DMS153 treated with DMSO at 0.1 percent for 48 hours (cell line): ENCODE measurements around the gene PXT1.

Experiments used
- DNase-seq: peaks from one replicate; lab custom pipeline; 2025; ENCODE audit not compliant: unreplicated experiment; lab: John Stamatoyannopoulos, UW

Gene PXT1

GRCh38 chr6:36392621-36393020 lies 50.0 kb downstream of the PXT1 start:
- no peak for DNase-seq

DNA sequence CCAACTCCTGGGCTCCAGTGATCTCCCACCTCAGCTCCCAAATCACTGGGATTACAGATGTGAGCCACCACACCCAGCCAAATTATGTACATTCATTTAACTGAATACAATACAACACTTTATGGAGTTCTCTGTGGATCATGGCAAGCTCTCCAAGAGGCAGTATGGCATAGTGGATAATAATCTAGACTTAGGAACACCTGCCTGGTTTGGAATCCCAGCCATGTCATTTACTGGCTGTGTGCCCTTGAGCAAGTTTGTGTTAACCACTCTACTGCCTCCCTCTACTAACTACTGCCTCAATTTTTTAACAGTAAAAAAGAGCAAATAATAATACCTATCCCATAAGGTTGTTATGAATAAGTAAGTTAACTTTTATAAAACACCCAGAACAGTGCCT lies 53.3 kb downstream of the PXT1 start:
- DNase-seq, result no peak

GRCh38 chr6:36387440-36388303 lies 55.0 kb downstream of the PXT1 start, which contains the start of gene ETV7:
TSS of gene ETV7 (minus strand) at chr6:36387669. CDS start at chr6:36387541, 128 bp downstream.
- no peak for DNase-seq

DNA sequence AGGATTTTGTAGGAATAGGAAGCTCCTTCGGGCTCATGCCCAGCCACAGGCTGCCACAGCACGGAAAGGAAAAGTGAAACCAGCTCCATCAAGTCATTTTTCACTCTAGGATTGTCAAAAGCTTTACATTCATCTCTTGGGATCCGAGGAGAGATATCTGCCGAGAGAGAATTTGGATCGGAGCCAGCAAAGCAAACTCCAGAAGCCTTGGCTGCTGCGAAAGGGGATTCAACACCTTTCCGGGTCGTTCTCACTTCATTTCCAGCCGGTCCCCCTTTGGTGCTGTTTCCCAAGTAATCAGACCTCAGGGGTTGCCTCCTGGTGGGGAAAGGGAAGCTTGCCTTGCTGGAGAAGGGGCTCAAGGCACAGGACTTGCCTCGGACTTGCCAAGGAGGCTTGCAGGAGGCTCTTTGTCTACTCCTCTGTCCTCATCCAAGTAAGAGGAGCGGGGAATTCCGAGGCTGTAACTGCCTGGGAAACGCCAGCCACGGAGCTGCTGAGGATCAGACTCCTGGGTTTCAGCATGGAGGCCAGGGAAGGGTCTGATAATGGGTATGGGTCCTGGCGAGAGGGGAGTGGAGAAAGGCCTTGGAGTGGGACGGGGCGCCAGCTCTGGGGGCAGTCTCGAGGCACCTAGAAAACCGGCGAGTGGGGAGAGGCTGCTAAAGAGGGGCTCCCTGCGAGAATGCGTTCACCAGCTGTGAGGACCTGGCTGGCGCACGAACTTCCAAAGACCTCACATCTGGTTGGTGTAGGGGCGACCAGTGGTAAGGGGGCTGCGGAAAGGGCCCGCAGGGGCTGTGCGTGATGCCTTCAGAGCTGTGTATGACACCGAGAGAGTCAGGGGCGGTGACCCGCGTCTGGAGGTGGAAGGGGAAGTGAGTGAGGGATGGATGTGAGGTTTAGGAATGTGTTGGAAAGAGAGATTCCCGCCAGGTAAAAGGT lies 55.9 kb downstream of the PXT1 start:
- DNase-seq, result no peak

- DNase-seq, result no peak
These were observed 58.6 kb downstream of the PXT1 start for GRCh38 chr6:36384095-36384494.

DNA sequence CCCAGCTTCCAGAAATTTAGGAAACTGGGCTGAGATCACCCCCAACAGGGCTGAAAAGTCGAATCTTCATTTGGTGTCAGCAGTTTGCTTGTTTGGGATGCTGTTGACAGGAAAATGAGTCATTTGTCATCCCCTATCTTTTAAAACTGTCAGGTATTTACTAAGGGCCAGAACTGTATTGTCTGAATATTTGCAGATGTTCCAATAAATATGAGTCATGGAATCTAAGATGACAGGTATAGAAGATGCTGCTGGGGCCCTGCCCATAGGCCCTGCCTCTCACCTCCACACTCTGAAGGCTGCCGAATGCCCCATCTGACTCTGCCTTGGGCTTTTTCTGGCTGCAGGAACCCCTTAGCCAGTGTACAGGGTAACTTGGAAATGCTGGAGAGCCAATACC lies 59.0 kb downstream of the PXT1 start:
- no peak for DNase-seq

GRCh38 chr6:36382976-36383375 lies 59.7 kb downstream of the PXT1 start:
- DNase-seq, result no peak

GRCh38 chr6:36381502-36382389 lies 60.9 kb downstream of the PXT1 start:
- DNase-seq, result no peak

DNA sequence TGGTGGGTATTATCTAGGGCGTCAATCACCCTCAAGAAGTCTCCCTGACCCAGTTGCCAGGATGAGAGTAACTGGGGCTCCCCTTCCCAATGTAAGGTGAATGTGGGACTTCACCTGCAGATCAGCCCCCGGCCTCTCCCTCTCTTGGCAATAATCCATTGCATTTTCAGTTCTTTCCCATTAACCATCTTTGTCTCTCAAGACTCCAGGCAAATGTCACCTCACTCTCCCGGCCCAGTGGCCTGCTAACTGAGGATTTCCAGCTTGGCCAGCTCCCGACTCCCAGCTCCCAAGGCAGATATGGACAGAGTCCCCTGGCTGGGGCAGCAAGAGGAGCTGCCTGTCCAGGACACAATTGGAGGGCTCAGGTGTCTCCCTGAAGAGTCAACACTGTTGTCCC lies 62.5 kb downstream of the PXT1 start:
- DNase-seq, result no peak

DNA sequence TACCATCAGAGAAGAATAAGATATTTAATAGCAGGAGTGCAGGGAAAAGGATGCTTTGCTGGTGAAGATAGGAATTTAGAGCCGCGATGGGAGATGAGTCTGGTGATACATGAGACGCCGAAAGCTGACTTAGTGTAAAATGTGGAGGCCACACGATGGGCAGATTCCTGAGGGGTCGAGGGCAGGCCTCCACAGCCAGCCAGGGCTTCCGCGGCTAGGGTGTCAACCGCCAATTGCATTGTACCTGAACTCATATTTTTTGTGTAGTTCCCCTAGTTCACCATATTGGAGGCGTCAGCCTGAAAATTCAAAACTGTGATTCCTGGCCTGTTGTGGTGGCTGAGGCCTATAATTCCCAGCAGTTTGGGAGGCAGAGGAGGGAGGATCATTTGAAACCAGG lies 63.7 kb downstream of the PXT1 start:
- no peak for DNase-seq

DNA sequence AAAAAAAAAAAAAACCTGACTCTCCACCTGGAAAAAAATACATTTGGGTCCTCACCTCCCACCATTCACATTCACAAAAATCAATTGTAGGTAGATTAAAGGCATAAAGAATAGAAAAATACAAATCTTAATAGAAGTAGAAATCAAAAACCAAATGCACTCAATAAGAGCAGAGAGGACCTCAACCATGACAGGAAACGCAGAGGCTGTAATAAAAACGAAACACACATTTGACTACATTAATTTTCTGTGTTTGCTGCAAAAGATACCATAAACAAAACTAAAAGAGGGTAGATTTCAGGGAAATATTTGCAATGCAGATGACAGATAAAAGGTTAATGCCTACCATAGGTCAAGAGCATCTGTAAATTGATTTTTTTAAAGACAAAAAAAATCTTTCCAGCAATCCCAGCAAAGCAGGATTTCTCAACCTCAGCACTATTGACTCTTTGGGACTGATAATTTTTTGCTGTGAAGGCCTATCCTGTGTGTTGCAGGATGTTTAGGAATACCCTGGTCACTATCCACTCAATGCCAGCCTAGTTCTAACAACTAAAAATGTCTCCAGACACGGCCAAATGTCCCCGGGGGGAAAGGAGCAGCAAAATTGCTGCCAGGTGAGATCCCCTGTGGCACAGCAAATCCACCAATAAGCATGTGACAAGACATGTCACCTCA lies 64.3 kb downstream of the PXT1 start:
- no peak for DNase-seq

- no peak for DNase-seq
These were observed 65.1 kb downstream of the PXT1 start for GRCh38 chr6:36377594-36377993.

DNA sequence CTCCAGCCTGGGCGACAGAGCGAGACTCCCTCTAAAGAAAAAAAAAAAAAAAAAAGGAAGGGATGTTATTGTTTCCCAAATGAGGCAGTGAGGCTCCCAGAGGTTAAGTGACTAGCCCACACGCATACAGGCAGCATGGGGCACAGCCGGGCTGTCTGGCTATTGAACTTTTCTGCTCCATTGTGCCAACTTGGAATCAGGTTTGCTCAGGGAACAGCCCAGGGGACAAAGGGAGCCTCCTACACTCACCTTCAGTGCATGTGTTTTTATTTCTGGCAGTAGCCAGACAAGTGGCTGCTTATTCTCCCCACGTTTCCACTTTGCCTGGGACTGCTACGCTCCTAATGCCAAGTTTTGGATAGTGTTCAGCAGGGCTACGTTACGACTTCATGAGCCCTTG lies 65.9 kb downstream of the PXT1 start:
- DNase-seq, result no peak

- no peak for DNase-seq
These were observed 66.5 kb downstream of the PXT1 start for GRCh38 chr6:36376183-36376582.

- no peak for DNase-seq
These were observed 67.0 kb downstream of the PXT1 start for GRCh38 chr6:36375644-36376155.

DNA sequence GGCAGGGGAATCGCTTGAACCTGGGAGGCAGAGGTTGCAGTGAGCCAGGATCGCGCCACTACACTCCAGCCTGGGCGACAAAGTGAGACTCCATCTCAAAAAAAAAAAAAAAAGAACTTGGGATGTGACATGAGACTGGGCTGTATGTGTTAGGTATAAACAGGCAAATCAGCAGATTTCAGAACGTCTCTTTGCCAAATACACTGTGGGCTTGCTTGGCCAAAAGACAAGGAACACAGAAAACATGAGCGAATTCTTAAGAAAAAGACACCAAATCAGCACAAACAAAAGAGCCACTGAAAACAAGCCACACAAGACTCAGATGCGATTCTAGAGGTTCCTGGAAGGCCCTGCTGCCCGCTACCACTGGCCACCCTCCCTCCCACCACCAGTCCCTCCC lies 67.7 kb downstream of the PXT1 start:
- no peak for DNase-seq

DNA sequence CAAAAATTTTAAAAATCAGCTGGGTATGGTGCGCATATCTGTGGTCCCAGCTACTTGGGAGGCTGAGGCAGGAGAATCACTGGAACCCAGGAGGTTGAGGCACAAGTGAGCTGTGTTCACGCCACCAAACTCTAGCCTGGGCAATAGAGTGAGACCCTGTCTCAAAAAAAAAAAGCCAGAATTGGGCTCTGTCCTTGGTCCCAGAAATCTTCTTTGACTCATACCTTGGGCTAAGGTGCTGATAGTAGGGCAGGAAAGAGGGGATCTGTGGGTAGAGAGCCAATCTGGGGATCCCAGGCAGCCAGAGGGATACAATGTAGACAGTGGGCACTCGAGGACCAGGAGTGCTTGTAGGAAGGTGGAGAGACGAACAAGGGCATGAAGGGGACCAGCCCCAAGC lies 68.5 kb downstream of the PXT1 start:
- DNase-seq, result no peak

DNA sequence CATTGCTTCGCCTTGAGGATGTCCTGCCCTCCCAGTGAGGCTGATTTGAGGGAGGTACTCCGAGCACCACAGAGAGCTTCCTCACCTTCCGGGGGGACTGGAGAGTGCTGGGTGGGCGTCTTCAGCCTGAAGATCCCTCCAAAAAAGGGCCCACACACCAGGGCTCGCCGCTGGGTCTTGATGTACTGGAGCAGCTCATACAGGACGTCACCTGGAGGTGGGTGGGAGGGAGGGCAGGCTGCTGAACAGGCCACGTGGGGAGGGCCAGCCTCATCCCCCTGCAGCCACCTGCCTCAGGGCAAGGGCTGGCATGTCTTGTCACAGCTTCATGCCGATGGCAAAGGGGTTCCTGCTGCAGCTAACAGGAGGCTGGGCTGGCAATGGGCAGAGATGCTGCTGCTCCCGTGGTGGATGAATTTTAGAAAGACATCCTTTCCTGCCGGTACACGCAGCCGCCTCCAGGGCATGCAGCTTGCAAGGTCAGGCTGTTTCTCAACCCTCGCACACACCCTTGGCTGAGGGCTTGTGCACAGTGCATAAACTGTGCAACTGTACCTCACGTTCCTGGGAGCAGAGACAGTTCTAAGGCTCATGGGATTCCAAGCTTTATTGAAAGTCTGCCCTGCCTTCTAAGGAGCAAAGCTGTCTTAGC lies 69.2 kb downstream of the PXT1 start:
- DNase-seq, result no peak

DNA sequence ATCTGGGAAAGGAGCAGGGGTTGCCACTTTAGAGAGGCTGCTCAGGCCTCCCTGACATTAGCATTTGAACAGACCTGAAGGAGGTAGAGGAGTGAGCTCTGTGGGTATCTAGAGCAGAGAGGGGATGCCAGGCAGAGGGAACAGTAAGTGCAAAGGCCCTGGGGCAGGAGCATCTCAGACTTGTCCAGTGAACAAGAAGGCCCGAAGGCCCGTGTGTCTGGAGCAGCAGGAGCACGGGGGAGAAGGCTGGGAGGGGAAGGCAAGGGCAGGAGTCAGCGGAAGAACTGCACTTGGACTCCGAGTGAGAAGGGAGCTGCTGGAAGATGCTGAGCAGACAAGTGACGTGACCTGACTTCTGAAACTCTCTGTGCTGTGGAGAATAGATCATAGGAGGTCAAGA lies 70.6 kb downstream of the PXT1 start:
- no peak for DNase-seq

DNA sequence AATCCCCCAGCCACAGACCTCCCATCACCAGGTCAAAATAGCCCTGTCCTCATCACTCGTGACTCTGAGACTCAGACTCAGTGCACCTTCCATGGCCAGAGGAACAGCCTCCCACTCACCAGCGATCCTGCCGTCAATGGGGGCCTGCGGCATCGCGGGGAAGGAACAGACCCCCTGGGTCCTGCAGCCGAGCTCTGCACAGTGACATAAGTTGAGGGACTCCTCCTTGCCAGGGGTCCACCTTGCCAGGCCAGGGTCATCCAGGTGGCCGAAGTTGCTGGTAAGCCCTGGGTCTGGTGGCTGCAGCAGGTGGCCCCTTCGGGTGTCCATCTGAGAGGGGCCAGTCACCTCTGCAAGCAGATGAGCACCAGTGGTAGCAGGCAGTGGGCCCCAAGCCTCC lies 71.4 kb downstream of the PXT1 start:
- DNase-seq, result no peak
